ENCODE results near the gene BCL3. TPM values are rescaled to one million over a fixed set of nuclear protein-coding genes. Genes with fewer than 3 reads are reported as not detected.

The BCL3 gene
- total and polyA plus RNA-seq, 2 of the 13 experiments (the other 11 are each of a cell fraction or from before 2014, with no cell fraction given) = 2.3 to 4.0 TPM

DNA sequence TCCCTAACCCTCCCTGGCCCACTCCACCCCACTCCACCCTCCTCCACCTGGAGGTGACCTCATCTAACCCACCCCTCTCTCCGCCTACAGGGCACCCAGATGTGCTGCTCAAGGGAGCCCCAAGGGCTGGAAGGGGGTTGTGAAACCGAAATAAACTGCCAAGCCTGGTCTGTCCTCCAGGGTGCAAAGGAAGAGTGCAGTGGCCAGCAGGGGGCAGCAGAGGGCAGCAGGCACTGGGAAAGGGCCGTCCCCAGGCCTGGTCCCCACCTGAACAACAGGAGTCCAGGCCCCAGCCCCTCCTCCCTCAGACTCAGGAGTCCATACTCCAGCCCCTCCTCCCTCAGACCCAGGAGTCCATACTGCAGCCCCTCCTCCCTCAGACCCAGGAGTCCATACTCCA is 52.0 kb downstream of the BCL3 start (continued):
- TF ChIP-seq, protein P1, sequence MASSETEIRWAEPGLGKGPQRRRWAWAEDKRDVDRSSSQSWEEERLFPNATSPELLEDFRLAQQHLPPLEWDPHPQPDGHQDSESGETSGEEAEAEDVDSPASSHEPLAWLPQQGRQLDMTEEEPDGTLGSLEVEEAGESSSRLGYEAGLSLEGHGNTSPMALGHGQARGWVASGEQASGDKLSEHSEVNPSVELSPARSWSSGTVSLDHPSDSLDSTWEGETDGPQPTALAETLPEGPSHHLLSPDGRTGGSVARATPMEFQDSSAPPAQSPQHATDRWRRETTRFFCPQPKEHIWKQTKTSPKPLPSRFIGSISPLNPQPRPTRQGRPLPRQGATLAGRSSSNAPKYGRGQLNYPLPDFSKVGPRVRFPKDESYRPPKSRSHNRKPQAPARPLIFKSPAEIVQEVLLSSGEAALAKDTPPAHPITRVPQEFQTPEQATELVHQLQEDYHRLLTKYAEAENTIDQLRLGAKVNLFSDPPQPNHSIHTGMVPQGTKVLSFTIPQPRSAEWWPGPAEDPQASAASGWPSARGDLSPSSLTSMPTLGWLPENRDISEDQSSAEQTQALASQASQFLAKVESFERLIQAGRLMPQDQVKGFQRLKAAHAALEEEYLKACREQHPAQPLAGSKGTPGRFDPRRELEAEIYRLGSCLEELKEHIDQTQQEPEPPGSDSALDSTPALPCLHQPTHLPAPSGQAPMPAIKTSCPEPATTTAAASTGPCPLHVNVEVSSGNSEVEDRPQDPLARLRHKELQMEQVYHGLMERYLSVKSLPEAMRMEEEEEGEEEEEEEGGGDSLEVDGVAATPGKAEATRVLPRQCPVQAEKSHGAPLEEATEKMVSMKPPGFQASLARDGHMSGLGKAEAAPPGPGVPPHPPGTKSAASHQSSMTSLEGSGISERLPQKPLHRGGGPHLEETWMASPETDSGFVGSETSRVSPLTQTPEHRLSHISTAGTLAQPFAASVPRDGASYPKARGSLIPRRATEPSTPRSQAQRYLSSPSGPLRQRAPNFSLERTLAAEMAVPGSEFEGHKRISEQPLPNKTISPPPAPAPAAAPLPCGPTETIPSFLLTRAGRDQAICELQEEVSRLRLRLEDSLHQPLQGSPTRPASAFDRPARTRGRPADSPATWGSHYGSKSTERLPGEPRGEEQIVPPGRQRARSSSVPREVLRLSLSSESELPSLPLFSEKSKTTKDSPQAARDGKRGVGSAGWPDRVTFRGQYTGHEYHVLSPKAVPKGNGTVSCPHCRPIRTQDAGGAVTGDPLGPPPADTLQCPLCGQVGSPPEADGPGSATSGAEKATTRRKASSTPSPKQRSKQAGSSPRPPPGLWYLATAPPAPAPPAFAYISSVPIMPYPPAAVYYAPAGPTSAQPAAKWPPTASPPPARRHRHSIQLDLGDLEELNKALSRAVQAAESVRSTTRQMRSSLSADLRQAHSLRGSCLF (CRISPR knock-in tag; IDR thresholded peaks at IDR 0.05; ENCODE audit: borderline replicate concordance) = no peak
- TF ChIP-seq SP4 (CRISPR knock-in tag; IDR thresholded peaks at IDR 0.05) (no peak), ZNF12 (CRISPR knock-in tag; IDR thresholded peaks at IDR 0.05) (no peak), ONECUT2 (CRISPR knock-in tag; IDR thresholded peaks at IDR 0.05) (no peak), LCORL (IDR thresholded peaks at IDR 0.05) (no peak), LCORL (CRISPR knock-in tag; IDR thresholded peaks at IDR 0.05) (peak; percentile 95), MAFG (CRISPR knock-in tag; IDR thresholded peaks at IDR 0.05) (no peak), ZFP90 (CRISPR knock-in tag; IDR thresholded peaks at IDR 0.05; ENCODE audit: borderline replicate concordance) (no peak), ZNF296 (CRISPR knock-in tag; conservative IDR thresholded peaks at IDR 0.05) (no peak), ZNF788 (CRISPR knock-in tag; IDR thresholded peaks at IDR 0.05; ENCODE audit: borderline replicate concordance) (no peak), ZNF850 (CRISPR knock-in tag; conservative IDR thresholded peaks at IDR 0.05) (no peak)
- TF ChIP-seq, protein P2, sequence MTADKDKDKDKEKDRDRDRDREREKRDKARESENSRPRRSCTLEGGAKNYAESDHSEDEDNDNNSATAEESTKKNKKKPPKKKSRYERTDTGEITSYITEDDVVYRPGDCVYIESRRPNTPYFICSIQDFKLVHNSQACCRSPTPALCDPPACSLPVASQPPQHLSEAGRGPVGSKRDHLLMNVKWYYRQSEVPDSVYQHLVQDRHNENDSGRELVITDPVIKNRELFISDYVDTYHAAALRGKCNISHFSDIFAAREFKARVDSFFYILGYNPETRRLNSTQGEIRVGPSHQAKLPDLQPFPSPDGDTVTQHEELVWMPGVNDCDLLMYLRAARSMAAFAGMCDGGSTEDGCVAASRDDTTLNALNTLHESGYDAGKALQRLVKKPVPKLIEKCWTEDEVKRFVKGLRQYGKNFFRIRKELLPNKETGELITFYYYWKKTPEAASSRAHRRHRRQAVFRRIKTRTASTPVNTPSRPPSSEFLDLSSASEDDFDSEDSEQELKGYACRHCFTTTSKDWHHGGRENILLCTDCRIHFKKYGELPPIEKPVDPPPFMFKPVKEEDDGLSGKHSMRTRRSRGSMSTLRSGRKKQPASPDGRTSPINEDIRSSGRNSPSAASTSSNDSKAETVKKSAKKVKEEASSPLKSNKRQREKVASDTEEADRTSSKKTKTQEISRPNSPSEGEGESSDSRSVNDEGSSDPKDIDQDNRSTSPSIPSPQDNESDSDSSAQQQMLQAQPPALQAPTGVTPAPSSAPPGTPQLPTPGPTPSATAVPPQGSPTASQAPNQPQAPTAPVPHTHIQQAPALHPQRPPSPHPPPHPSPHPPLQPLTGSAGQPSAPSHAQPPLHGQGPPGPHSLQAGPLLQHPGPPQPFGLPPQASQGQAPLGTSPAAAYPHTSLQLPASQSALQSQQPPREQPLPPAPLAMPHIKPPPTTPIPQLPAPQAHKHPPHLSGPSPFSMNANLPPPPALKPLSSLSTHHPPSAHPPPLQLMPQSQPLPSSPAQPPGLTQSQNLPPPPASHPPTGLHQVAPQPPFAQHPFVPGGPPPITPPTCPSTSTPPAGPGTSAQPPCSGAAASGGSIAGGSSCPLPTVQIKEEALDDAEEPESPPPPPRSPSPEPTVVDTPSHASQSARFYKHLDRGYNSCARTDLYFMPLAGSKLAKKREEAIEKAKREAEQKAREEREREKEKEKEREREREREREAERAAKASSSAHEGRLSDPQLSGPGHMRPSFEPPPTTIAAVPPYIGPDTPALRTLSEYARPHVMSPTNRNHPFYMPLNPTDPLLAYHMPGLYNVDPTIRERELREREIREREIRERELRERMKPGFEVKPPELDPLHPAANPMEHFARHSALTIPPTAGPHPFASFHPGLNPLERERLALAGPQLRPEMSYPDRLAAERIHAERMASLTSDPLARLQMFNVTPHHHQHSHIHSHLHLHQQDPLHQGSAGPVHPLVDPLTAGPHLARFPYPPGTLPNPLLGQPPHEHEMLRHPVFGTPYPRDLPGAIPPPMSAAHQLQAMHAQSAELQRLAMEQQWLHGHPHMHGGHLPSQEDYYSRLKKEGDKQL (CRISPR knock-in tag; IDR thresholded peaks at IDR 0.05; ENCODE audit: low read depth) = no peak
- TF ChIP-seq, protein P3, sequence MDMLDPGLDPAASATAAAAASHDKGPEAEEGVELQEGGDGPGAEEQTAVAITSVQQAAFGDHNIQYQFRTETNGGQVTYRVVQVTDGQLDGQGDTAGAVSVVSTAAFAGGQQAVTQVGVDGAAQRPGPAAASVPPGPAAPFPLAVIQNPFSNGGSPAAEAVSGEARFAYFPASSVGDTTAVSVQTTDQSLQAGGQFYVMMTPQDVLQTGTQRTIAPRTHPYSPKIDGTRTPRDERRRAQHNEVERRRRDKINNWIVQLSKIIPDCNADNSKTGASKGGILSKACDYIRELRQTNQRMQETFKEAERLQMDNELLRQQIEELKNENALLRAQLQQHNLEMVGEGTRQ (IDR thresholded peaks at IDR 0.05; ENCODE audit: low read depth, low read length) = no peak
- TF ChIP-seq, protein P3 (CRISPR knock-in tag; IDR thresholded peaks at IDR 0.05; ENCODE audit: borderline replicate concordance) = no peak
- TF ChIP-seq, protein P4, sequence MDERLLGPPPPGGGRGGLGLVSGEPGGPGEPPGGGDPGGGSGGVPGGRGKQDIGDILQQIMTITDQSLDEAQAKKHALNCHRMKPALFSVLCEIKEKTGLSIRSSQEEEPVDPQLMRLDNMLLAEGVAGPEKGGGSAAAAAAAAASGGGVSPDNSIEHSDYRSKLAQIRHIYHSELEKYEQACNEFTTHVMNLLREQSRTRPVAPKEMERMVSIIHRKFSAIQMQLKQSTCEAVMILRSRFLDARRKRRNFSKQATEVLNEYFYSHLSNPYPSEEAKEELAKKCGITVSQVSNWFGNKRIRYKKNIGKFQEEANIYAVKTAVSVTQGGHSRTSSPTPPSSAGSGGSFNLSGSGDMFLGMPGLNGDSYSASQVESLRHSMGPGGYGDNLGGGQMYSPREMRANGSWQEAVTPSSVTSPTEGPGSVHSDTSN (CRISPR knock-in tag; IDR thresholded peaks at IDR 0.05) = no peak
- TF ChIP-seq, protein P5, sequence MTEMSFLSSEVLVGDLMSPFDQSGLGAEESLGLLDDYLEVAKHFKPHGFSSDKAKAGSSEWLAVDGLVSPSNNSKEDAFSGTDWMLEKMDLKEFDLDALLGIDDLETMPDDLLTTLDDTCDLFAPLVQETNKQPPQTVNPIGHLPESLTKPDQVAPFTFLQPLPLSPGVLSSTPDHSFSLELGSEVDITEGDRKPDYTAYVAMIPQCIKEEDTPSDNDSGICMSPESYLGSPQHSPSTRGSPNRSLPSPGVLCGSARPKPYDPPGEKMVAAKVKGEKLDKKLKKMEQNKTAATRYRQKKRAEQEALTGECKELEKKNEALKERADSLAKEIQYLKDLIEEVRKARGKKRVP (CRISPR knock-in tag; IDR thresholded peaks at IDR 0.05) = no peak
